ENCODE data around the gene PUSL1. TPM values are rescaled to one million over a fixed set of nuclear protein-coding genes. Genes with fewer than 3 reads are reported as not detected.

Gene PUSL1
- total and polyA plus RNA-seq, 2 of the 13 experiments (the other 11 are each of a cell fraction or from before 2014, with no cell fraction given) = 8.3 to 22.2 TPM

- TF ChIP-seq PRDM4 (CRISPR knock-in tag; IDR thresholded peaks at IDR 0.05; ENCODE audit: borderline replicate concordance) (no peak), ZNF580 (CRISPR knock-in tag; IDR thresholded peaks at IDR 0.05; ENCODE audit: borderline replicate concordance, low read depth) (no peak), ELF4 (CRISPR knock-in tag; IDR thresholded peaks at IDR 0.05; ENCODE audit: borderline replicate concordance) (no peak), ZNF260 (CRISPR knock-in tag; IDR thresholded peaks at IDR 0.05; ENCODE audit: borderline replicate concordance, low read depth) (no peak), POGK (CRISPR knock-in tag; conservative IDR thresholded peaks at IDR 0.05) (no peak), FOXO4 (CRISPR knock-in tag; conservative IDR thresholded peaks at IDR 0.05) (no peak), HIC2 (CRISPR knock-in tag; IDR thresholded peaks at IDR 0.05; ENCODE audit: low read depth) (no peak), ZSCAN21 (CRISPR knock-in tag; IDR thresholded peaks at IDR 0.05; ENCODE audit: borderline replicate concordance) (peak; percentile 24; the same call in 1 of the 2 replicates), SALL1 (CRISPR knock-in tag; IDR thresholded peaks at IDR 0.05) (no peak), KMT2A (CRISPR knock-in tag; IDR thresholded peaks at IDR 0.05) (no peak), ZNF281 (CRISPR knock-in tag; IDR thresholded peaks at IDR 0.05; ENCODE audit: borderline replicate concordance) (no peak), MIER3 (CRISPR knock-in tag; IDR thresholded peaks at IDR 0.05; ENCODE audit: borderline replicate concordance) (no peak), ZNF724P (CRISPR knock-in tag; IDR thresholded peaks at IDR 0.05; ENCODE audit: borderline replicate concordance) (no peak), NFATC3 (CRISPR knock-in tag; IDR thresholded peaks at IDR 0.05) (no peak), MNT (IDR thresholded peaks at IDR 0.05) (no peak), KAT8 (CRISPR knock-in tag; IDR thresholded peaks at IDR 0.05) (no peak)
Observed at GRCh38 chr1:1357871-1358432, 49.6 kb downstream of the PUSL1 start (continued).

Data from HepG2 (cell line).